GM12878 (cell line): ENCODE data around the gene UNC119B. TPM values are rescaled to one million over a fixed set of nuclear protein-coding genes. Genes with fewer than 3 reads are reported as not detected.
A peak's percentile ranks its signal among the peaks of the same experiment; 100 is the strongest.

Experiments
- ATAC-seq: fragments of 200-7000 bp; cut with Tn5 transposase; 3 replicates; pipeline ENCODE4 v1.9.1; 2020; ENCODE audit warnings: mild to moderate bottlenecking, moderate library complexity
- BruUV-seq: library from RNA; stranded (reverse); fragments of 400-500 nt; replicated peaks from 2 replicates; lab custom pipeline; 2021; lab: Mats Ljungman, UMichigan
- CTCF ChIA-PET: fragments of 300-600 bp; sonication (Branson Sonifier 250); formaldehyde crosslinking; extraction: SDS; loops from one replicate; lab custom pipeline; 2021; ENCODE audit warnings: inconsistent platforms; lab: Yijun Ruan, JAX
- POLR2A ChIA-PET: fragments of 350-600 bp; formaldehyde crosslinking; extraction: SDS; loops from one replicate; lab custom pipeline; 2021; ENCODE audit warnings: inconsistent platforms; lab: Charles Lee
- RAD21 ChIA-PET: fragments of 300-600 bp; sonication (Branson Sonifier 250); formaldehyde crosslinking; loops from one replicate; lab custom pipeline; 2023; ENCODE audit warnings: antibody characterized with exemption; ENCODE audit not compliant: unreplicated experiment; lab: Charles Lee
- SMC1A ChIA-PET: fragments of 300-600 bp; sonication (Branson Sonifier 250); formaldehyde crosslinking; loops from one replicate; lab custom pipeline; 2023; ENCODE audit not compliant: unreplicated experiment, uncharacterized antibody; lab: Charles Lee
- DNase-seq: peaks from one replicate; pipeline ENCODE4 v3.0.0-alpha.2; 2011; ENCODE audit warnings: low read depth, low spot score
- FAIRE-seq: peaks from 3 replicates; lab custom pipeline; 2011; peaks lifted over from hg19 to GRCh38; lab: Jason Lieb, UNC
- H2AFZ ChIP-seq: 2 replicates; pipeline ENCODE4 v1.6.0; 2011; ENCODE audit warnings: low read depth, low read length, control low read depth; ENCODE audit not compliant: control insufficient read depth
- H3K27ac ChIP-seq: 2 replicates; pipeline ENCODE4 v1.5.1; 2011; ENCODE audit warnings: control low read depth; ENCODE audit not compliant: control insufficient read depth, insufficient read depth
- H3K27me3 ChIP-seq, 2 experiments: replicated peaks in 1 of 2; 2 replicates each; pipeline versions ENCODE4 v1.6.0 to v1.6.1; 2011; ENCODE audit warnings: low read length in 1 of 2; ENCODE audit not compliant: control insufficient read depth in 2 of 2, insufficient read depth in 2 of 2
- H3K36me3 ChIP-seq, 2 experiments: 2 replicates each; pipeline ENCODE4 v1.5.1; 2011; ENCODE audit warnings: low read length in 1 of 2; ENCODE audit not compliant: control insufficient read depth in 2 of 2, insufficient read depth in 2 of 2
- H3K4me1 ChIP-seq: 2 replicates; pipeline ENCODE4 v1.6.1; 2011; ENCODE audit warnings: mild to moderate bottlenecking, low read length, moderate library complexity, mixed read lengths; ENCODE audit not compliant: control insufficient read depth, insufficient read depth
- H3K4me2 ChIP-seq: 2 replicates; pipeline ENCODE4 v1.6.0; 2011; ENCODE audit warnings: control low read depth; ENCODE audit not compliant: control insufficient read depth, insufficient read depth
- H3K4me3 ChIP-seq: fragments of 200-600 bp; sonication (generic); 2 replicates; pipeline ENCODE4 v1.5.1; 2016
- H3K79me2 ChIP-seq: 2 replicates; pipeline ENCODE4 v1.6.0; 2011; ENCODE audit warnings: low read length; ENCODE audit not compliant: control insufficient read depth, insufficient read depth
- H3K9ac ChIP-seq: 2 replicates; pipeline ENCODE4 v1.8.0; 2011; ENCODE audit warnings: low read length, control low read depth, mixed read lengths; ENCODE audit not compliant: control insufficient read depth, insufficient read depth
- H3K9me3 ChIP-seq: replicated peaks from 3 replicates; pipeline ENCODE4 v1.5.1; 2011; ENCODE audit warnings: mild to moderate bottlenecking, low read length; ENCODE audit not compliant: control insufficient read depth, insufficient read depth
- H4K20me1 ChIP-seq: 2 replicates; pipeline ENCODE4 v1.6.0; 2011; ENCODE audit not compliant: control insufficient read depth, insufficient read depth
- CBX3 ChIP-seq: fragments of 200-600 bp; sonication (generic); IDR thresholded peaks from 2 replicates; pipeline ENCODE4 v1.6.1; 2016; ENCODE audit warnings: low read depth, borderline replicate concordance
- CTCF ChIP-seq, 3 experiments: IDR thresholded peaks in 2 of 3; conservative IDR thresholded peaks in 1 of 3; 2 replicates each; pipeline ENCODE4 v1.5.1; 2011; ENCODE audit warnings: low read depth in 3 of 3, low read length in 3 of 3, mild to moderate bottlenecking in 3 of 3, control low read depth in 2 of 3, moderate library complexity in 2 of 3, inconsistent platforms in 1 of 3, mixed read lengths in 1 of 3; ENCODE audit not compliant: control insufficient read depth in 2 of 3, insufficient read depth in 1 of 3; ENCODE audit errors: extremely low read depth in 1 of 3
- PBX3 ChIP-seq: IDR thresholded peaks from 2 replicates; pipeline ENCODE4 v1.6.1; 2011; ENCODE audit warnings: mild to moderate bottlenecking, low read depth, low read length, moderate library complexity; ENCODE audit not compliant: insufficient replicate concordance
- RAD21 ChIP-seq: IDR thresholded peaks from 2 replicates; pipeline ENCODE4 v1.6.1; 2011; ENCODE audit warnings: mild to moderate bottlenecking, low read depth, low read length, moderate library complexity; ENCODE audit not compliant: insufficient read depth
- SMC3 ChIP-seq: IDR thresholded peaks from 2 replicates; pipeline ENCODE4 v1.6.1; 2011; ENCODE audit warnings: low read length, improper control_type of control experiment, borderline replicate concordance
- WGBS: methylation state at CpG from one replicate; pipeline ENCODE4 v1.1.6; 2016; ENCODE audit warnings: low lambda C conversion rate; ENCODE audit not compliant: insufficient replicate concordance, insufficient coverage; ENCODE audit errors: missing lambda C conversion rate; 5-methylcytosine and 5-hydroxymethylcytosine counted together
- in situ Hi-C: fragments of 300-500 bp; cut with MboI; formaldehyde crosslinking; loops from 9 replicates; pipeline ENCODE4 v1.14.3; 2018; ENCODE audit warnings: mixed read lengths
- intact Hi-C: fragments of 100-400 bp; cut with micrococcal nuclease; formaldehyde crosslinking; loops from one replicate; pipeline ENCODE4 v1.14.2; 2022; ENCODE audit not compliant: unreplicated experiment
- polyA plus RNA-seq, 11 experiments: library from polyadenylated mRNA; depleted of rRNA in 4 of 11; unstranded in 6 of 11; stranded (reverse) in 5 of 11; fragments of >200 nt; fragmentation: Nextera tagmentation in 4 of 11; fragmentation: Illumina TruSeq in 1 of 11; extraction: Ambion mirVana in 4 of 11; extraction: Trizol in 1 of 11; gene quantifications; 1 replicate in 1 of 11; 2 replicates in 10 of 11; pipeline versions ENCODE4 v1.2.1 to v1.2.3, GENCODE V29; 2011 to 2016; ENCODE audit warnings: inconsistent platforms in 2 of 11, missing spikeins in 2 of 11, low read depth in 1 of 11
- total RNA-seq, 4 experiments: library from RNA; depleted of rRNA in 3 of 4; stranded (reverse); fragments of >200 nt in 3 of 4; fragmentation: Illumina TruSeq in 1 of 4; extraction: Trizol in 1 of 4; gene quantifications; 2 replicates each; pipeline versions ENCODE4 v1.2.1 to v1.2.3, GENCODE V29; 2013 to 2021

Gene UNC119B
- total and polyA plus RNA-seq, 10 of the 15 experiments (the other 5 are each of a cell fraction or from before 2014, with no cell fraction given): 4.3 to 31.5 (median 10.5) TPM

GRCh38 chr12:120737557-120738251, 27.4 kb downstream of the UNC119B start:
- Histone ChIP-seq H3K9me3 (no peaks in the 10 kb centered on the region), H3K27me3 (no peaks in the 10 kb centered on the region), H2AFZ (no peak overlapping the region), H3K27ac (no peak overlapping the region), H3K36me3 (no peaks in the 10 kb centered on the region), H4K20me1 (no peaks in the 10 kb centered on the region), H3K9ac (no peak overlapping the region), H3K4me2 (no peak overlapping the region), H3K79me2 (no peaks in the 10 kb centered on the region), H3K4me3 (no peak overlapping the region), H3K4me1 (no peaks in the 10 kb centered on the region)
- peak in 1 of 3 experiments; percentile 7; a peak in 1 of 6 replicates for TF ChIP-seq CTCF (IDR thresholded peaks at IDR 0.05 in 2 of 3, conservative IDR thresholded peaks at IDR 0.05 in 1 of 3; ENCODE audit: control insufficient read depth in 2 of 3, extremely low read depth in 1 of 3, insufficient read depth in 1 of 3, low read depth in 3 of 3, low read length in 3 of 3)
- TF ChIP-seq SMC3: peak; percentile 18; the same call in 1 of the 2 replicates
- TF ChIP-seq PBX3: no peak
- no peak for TF ChIP-seq CBX3
- 0 out of 2 replicates have a peak, but pooled peaks have one; percentile 7 for TF ChIP-seq RAD21
- no peak for FAIRE-seq
- POLR2A ChIA-PET: no interaction called here
- CTCF ChIA-PET: interaction anchor here (1.5 kb wide), 1 partner anchor 234 kb away, joined by 5 read pairs; no protein-coding TSS in a partner anchor
- ATAC-seq: peak; percentile 72
- RAD21 ChIA-PET: interaction anchor here (0.7 kb wide), 1 partner anchor 234 kb away, joined by 3 read pairs; no protein-coding TSS in a partner anchor
- in situ Hi-C loops: no loop called here
- no TSS peak for BruUV-seq
- SMC1A ChIA-PET: no interaction called here
- 83% methylated on average over 20 of the region's 25 CpGs for WGBS
- no peak for DNase-seq
- intact Hi-C loops: no loop called here
